GM21529 (cell line): ENCODE data around the gene MINPP1.

Source experiments
- ATAC-seq: cut with Tn5 transposase; IDR thresholded peaks from one replicate; pipeline ENCODE4 v1.9.1; 2021; ENCODE audit not compliant: unreplicated experiment

MINPP1 gene

GRCh38 chr10:87518937-87519336, 14.2 kb downstream of the MINPP1 start:
- no peak for ATAC-seq

GRCh38 chr10:87519582-87519981, 14.9 kb downstream of the MINPP1 start:
- peak; percentile 81 for ATAC-seq

- no peak for ATAC-seq
Observed at GRCh38 chr10:87523731-87524130, 19.0 kb downstream of the MINPP1 start.

GRCh38 chr10:87524296-87524695, 19.6 kb downstream of the MINPP1 start:
- ATAC-seq, result no peak

GRCh38 chr10:87531908-87532622, 27.4 kb downstream of the MINPP1 start:
- ATAC-seq, result no peak

- ATAC-seq, result no peak
Observed at GRCh38 chr10:87532696-87533095, 28.0 kb downstream of the MINPP1 start.

- ATAC-seq, result peak; percentile 70
Observed at GRCh38 chr10:87534173-87534858, 29.6 kb downstream of the MINPP1 start.

DNA sequence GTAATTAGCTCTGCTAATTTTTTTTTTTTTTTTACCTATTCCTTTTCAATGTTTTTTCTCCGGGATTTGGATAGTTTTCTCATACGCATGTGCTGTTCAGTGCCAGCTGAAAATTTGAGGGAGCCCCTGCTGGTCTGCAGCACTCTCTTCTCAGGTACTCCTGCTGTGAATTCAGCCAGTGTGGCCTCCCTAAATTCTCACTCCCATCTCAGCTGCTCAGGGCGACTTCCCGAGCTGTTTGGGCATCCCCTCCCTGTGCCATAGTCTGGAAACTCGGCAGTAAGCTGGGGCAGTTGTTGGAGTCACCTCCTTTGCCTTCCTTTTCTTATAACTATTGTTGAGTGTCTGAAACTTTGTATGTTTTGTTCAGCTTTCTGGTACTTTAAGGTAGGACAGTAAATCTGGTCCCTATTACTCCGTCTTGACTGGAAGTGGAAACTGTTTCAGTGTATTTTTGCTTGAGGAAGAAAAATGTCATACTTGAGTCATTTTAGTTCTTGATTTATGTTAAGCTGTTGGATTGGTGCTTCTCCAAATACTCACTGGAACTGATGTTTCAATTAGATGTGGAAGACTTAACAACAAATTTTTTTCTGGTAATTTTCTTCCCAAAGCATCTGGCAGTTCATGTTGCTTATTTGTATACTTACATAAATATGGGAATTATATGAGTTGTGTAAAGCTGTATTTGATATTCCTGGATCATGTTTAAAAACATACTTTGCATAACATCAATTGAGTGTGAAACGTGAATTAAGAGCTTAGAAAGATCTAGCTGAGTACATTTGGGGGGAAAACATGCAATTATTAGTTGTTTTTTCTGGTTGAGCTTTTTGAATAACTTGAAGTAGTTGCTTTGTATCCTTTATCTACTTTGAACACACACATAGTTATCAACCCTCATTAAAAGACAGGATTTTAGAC, 33.7 kb downstream of the MINPP1 start:
- no peak for ATAC-seq

DNA sequence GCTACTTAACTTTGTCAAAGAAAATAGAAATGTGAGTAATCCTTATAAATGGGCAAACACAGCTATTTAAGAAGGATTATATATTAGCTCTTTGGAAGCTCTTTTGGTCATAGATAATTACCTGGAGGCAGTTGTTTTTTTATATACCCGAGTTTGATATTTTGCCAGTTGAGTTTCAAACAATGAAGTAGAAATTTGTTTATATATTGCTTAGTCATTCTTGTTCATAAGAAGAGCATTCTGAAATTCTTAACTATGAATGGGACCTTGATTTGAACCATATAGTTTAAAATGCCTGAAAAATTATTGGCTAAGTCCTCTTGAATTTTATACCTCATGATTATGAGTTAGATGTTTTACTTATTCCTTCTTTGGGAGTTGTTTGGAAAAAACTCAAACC, 36.4 kb downstream of the MINPP1 start:
- ATAC-seq, result no peak

DNA sequence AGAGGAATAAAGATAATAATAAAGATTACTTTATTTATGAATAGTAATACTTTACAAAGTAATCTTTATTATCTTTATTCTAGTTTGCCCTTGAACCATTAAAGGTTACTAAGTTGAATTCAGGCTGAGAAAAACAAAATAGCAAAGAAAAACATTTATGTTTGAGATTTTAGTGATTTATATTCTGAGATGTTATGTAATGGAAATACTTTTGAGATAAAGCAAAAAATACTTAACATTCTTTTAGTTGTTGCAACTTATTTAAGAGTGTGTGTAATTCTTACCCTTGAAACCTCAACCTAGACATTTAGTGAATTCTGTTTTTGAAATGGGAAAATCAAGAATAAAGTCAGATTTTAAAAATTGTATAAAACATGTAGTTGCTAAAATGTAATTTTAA, 40.0 kb downstream of the MINPP1 start:
- ATAC-seq, result no peak

- ATAC-seq, result no peak
Observed at GRCh38 chr10:87545783-87546182, 41.1 kb downstream of the MINPP1 start.

- ATAC-seq, result no peak
Observed at GRCh38 chr10:87546210-87546609, 41.5 kb downstream of the MINPP1 start.

DNA sequence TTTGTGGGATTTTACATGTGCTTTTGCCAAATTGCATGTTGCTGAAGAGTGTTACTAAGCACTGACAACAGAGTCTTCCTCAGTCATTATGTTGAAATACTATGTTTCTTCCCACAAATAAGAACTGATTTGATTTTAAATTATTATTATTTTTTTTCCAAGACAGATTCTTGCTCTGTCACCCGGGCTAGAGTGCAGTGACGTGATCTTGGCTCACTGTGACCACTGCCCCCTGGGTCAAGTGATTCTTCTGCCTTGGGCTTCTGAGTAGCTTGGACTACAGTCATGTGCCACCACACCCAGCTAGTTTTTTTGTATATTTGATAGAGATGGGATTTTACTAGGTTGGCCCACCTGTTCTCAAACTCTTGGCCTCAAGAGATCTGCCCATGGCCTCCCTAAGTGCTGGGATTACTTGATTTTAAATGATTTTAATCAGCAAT, 42.3 kb downstream of the MINPP1 start:
- no peak for ATAC-seq

GRCh38 chr10:87547734-87548311, 43.1 kb downstream of the MINPP1 start:
- ATAC-seq, result no peak

- ATAC-seq, result no peak
Observed at GRCh38 chr10:87550741-87551140, 46.0 kb downstream of the MINPP1 start.

DNA sequence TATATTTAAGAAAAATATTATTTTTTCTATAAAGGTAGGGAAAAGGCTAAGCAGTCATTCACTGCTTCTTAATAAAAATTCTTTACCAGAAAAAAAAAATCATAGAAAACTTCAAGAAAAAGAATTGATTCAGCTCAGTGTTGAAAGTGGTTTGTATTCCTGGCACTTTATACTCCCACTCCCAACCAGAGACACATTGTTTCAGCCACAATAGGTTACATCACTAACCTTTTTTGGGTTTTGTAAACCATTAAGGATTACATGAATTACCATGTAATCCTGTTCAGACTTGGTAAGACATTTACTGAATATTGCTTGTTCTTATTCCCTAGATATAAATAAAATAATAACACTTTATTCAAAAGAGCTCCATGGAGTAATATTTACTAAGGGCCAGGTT, 46.6 kb downstream of the MINPP1 start:
- ATAC-seq, result no peak

- ATAC-seq, result no peak
Observed at GRCh38 chr10:87552248-87552929, 47.7 kb downstream of the MINPP1 start.

DNA sequence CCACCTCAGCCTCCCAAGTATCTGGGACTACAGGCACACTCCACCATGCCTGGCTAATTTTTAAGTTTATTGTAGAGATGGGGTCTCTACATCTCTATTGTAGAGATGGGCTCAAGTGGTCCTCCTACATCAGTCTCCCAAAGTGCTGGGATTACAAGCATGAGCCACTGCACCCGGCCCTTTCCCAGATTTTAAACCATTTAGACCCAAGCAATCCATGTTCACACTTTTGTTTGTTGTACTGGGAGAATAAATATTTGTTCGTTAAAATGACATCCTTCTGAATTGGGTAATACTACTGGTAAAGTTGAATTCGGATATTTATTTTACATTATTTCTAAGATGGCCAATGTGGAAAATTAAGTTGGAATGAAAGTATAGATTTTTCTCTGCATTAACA, 52.7 kb downstream of the MINPP1 start:
- ATAC-seq, result no peak

DNA sequence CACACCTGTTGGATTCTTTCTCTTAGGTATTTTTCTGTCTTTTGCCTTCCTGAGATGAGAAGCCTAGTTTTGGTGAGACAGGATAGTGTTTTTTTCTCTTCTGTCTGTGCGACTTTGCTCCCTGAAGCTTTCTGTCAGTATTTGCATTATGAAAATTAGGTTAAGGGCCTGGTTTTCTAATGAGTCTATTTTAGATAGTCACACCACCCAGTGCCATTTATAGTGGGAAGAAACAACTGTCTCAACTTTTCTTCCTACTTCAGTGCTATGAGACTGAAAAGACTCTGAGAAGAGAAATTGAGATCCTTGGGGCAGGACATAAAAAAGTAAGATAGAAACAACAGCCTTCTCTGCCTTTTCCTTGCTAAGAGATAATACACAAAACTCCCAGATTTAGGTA, 53.6 kb downstream of the MINPP1 start:
- ATAC-seq, result no peak

GRCh38 chr10:87559392-87559791, 54.7 kb downstream of the MINPP1 start:
- ATAC-seq, result no peak
